GM19467 (cell line): Measurements from ENCODE around the gene C6orf118.

Experiments used
- ATAC-seq: cut with Tn5 transposase; IDR thresholded peaks from one replicate; pipeline ENCODE4 v1.9.1; 2021; ENCODE audit warnings: mild to moderate bottlenecking, moderate library complexity; ENCODE audit not compliant: unreplicated experiment

C6orf118 gene

DNA sequence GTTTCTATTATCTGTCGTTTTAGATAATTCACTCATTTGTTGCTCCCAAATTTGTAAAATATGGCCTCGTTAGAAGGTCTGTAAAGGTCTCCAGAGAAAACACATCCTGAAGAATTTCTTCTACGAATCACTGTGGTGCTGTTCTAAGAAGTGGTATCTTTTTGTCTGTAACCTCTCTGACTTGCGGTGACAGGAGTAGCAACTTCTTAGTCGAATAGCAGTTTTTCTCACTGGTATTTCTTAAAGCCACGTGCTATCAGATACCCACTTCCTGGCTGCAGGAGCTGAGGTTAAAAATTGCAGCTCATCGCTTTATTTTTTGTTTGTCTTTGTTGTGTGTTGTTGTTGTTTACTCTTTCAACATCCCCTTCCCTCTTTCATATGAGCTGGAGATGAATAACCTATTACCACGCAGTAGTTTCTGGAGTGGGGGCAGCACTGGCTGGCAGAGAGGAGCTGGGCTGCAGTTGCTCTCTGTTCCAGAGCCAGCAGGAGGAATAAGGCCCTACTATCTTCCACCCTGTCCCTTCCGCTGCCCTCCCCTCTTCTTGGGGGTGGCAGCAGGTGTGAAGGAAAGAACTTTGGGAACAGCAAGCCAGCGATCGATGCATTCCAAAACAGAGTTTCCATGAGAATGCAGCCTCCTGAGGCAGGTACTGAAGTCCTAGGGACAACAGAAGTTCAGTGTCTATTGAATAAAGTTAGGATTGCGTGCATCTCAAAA, 64.7 kb downstream of the C6orf118 start:
- ATAC-seq = no peak

DNA sequence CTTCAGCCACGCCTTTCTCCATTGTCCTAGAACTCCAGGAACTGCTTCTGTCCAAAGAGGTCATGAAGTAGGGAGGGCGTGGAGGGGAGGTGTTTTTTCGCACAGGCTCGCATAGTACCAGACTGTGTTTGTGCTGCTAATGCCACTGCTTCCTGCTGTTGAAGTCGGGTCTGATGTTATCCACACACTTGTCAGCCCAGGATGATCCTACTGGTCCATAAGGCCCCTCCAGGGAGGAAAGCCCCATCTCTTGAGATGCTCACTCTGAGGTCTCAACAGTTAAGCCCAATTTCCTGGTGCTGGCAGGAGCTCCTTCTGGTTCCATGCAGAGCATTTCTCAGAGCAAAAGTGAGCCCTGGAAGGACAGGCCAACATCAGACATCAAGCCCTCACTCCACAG, 65.6 kb downstream of the C6orf118 start:
- no peak for ATAC-seq

DNA sequence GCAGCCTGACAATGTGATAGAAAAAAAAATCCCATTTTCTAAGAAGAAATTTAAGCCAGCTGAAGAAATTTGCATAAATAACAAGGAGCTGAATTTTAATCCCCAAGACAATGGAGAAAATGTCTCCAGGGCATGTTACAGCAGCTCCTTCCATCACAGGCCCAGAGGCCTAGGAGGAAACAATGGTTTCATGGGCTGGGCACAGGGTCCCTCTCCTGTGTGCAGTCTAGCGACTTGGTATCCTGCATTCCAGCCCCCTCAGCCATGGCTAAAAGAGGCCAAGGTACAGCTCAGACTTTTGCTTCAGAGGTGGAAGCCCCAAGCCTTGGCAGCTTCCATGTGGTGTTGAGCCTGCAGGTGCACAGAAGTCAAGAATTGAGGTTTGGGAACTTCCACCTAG, 73.1 kb downstream of the C6orf118 start:
- ATAC-seq = no peak

DNA sequence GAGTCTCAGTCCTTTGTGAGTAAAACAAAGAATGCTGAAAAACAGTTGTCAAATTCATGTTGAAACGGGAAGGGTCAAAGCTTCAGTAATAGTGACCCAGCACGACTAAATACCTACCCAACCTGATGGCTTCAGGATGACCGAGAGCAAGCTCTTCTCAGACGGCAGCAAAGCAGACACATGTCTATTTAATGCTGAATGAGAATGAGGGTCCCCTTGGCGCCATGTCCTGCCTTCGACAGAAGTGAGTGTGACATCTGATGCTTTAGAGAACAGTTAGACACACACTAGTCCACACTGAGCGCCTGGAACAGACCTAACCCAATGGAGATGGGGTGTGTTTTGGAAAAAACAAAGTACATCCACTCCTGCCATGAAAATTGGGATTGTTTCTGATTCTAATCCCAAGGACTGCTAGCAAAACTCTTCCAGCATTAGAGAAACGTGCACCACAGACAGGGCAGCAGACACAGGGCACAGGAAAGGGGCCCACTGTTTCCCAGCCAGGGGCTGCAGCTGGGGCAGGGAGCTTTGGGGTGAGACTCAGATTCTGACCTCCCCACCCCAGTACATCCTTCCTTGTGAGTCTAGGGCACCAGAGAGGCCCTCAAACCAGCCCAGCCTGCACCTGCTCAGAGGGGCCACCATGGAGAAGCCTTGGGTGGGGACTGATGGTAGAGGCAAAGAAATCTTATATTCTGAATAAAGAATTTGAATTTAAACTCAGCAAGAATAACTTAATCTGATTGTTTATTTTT, 76.5 kb downstream of the C6orf118 start:
- ATAC-seq = no peak

DNA sequence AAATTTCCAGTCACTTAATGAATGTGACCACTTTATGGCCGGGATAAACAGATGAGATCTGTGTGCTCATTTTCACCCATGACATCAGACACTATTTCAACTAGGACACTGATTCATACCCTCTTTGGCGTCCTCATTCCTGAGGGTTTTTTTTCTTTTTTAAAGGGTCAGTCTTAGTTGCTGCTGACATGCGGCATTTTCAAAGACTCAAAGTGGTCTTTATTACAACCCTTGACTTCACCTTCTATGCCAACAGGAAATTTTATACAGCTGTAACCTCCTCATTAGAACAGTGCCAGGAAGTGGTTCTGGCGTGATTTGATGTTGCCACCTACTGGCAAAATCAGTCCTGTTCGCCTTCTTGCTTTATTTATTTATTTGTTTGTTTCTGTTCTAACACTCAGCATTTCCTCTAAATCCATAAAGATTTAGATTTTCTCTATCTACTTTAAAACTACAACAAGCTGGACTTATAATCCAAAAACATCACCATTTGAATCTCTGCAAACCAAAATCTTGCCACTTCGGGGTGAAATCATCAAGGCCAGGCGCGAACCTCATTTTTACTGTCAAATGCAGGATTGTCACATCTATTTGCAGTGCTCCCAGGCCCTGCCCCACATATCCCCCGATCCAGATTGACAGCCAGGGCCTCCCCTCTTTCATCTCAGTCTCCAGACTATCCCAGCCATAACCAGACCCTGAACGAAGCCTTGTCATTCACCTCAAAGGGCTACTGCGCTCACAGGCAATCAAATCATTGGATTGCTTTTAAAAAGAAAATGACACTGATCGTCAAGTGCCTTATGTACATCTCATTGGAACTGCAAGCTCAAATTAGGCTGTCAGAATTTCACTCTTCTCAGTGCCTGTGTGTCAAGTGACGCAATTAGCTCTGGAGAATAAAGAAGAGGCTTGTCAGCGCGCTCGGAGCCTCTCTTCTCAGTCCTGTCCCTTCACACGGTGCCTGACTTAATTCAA, 77.5 kb downstream of the C6orf118 start:
- no peak for ATAC-seq

DNA sequence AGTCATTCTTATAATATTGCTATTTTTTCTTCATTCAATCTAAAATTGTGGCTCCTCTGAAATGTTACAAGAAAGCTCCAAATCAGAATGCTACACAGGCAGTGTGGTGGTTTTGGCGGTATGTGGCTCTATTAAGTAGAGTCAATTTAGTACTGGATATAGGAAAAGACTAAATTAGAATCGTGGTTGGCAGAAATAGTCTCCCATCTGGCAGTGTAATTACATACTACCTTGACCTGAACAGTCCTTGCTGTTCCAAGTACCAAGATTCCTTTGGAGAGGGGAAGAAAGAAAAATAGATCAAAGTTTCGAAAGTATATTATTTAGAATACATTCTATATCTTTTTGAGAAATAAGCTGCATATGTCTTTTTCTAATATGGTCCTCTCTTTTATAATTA, 78.2 kb downstream of the C6orf118 start:
- ATAC-seq = no peak
